Measurements from ENCODE around the gene ANGPTL8. TPM values are rescaled to one million over a fixed set of nuclear protein-coding genes. Genes with fewer than 3 reads are reported as not detected.

Gene ANGPTL8
- total and polyA plus RNA-seq, 9 of the 15 experiments (the other 6 are each of a cell fraction or from before 2014, with no cell fraction given) = not detected

DNA sequence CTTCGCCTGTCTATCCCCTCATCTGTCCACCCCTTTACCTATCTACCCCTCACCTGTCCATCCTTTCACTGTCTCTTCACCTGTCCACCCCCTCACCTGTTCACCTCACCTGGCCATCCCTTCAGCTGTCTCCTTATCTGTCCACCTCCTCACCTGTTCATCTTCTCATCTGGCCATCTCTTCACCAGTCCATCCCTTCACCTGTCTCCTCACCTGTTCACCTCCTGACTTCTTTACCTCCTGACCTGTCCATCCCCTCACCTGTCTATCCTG, 28.8 kb upstream of the ANGPTL8 start:
- Histone ChIP-seq H3K4me3 (no peak overlapping the region), H3K36me3 (ENCODE audit: control insufficient read depth, insufficient read depth, low read length) (no peaks in the 10 kb centered on the region), H3K9me1 (ENCODE audit: control insufficient read depth, insufficient read depth, low read length) (no peaks in the 10 kb centered on the region), H3K4me1 (replicated peaks in 1 of 2; ENCODE audit: control insufficient read depth in 2 of 2, insufficient read depth in 2 of 2, low read length in 2 of 2) (0 out of 5 replicates have a peak, but pooled peaks cover 0 to 9% of the 10 kb centered on the region in 2 experiments), H3K27ac (ENCODE audit: extremely low read depth, low read depth, low read length) (no peak overlapping the region), H4K20me1 (replicated peaks; ENCODE audit: control insufficient read depth, insufficient read depth, low read length) (no peaks in the 10 kb centered on the region), H3K9ac (ENCODE audit: insufficient read depth in 1 of 2, low read depth in 2 of 2, low read length in 2 of 2) (no peak overlapping the region), H3K4me2 (ENCODE audit: insufficient read depth, low read length) (no peak overlapping the region), H3K27me3 (ENCODE audit: control insufficient read depth in 2 of 2, insufficient read depth in 2 of 2, low read length in 2 of 2) (no peaks in the 10 kb centered on the region), H3K9me3 (replicated peaks; ENCODE audit: control insufficient read depth, insufficient read depth, low read depth, low read length) (no peaks in the 10 kb centered on the region), H2AFZ (ENCODE audit: low read depth, low read length) (no peak overlapping the region), H3K79me2 (ENCODE audit: control insufficient read depth, insufficient read depth, low read length) (no peaks in the 10 kb centered on the region)
- ATAC-seq (no peak), FAIRE-seq (no peak), DNase-seq (ENCODE audit: extremely low read depth in 1 of 4, low spot score in 3 of 4) (no peak)
- in situ Hi-C loops (cut with MboI) = no loop called here
- no TSS peak for BruUV-seq (replicated peaks)
- intact Hi-C loops (cut with micrococcal nuclease) = no loop called here
- POLR2A ChIA-PET = no interaction called here
- peak; percentile 81 for TF ChIP-seq ZEB2 (IDR thresholded peaks at IDR 0.05)
- TF ChIP-seq, protein P1, sequence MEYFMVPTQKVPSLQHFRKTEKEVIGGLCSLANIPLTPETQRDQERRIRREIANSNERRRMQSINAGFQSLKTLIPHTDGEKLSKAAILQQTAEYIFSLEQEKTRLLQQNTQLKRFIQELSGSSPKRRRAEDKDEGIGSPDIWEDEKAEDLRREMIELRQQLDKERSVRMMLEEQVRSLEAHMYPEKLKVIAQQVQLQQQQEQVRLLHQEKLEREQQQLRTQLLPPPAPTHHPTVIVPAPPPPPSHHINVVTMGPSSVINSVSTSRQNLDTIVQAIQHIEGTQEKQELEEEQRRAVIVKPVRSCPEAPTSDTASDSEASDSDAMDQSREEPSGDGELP (CRISPR knock-in tag; IDR thresholded peaks at IDR 0.05; ENCODE audit: borderline replicate concordance) = no peak
- 0% methylated on average over 1 of the region's 1 CpG for WGBS (ENCODE audit: insufficient coverage, low coverage, missing lambda C conversion rate)
- CTCF ChIA-PET (ENCODE audit: low intra/inter-chr PET ratio) = no interaction called here

DNA sequence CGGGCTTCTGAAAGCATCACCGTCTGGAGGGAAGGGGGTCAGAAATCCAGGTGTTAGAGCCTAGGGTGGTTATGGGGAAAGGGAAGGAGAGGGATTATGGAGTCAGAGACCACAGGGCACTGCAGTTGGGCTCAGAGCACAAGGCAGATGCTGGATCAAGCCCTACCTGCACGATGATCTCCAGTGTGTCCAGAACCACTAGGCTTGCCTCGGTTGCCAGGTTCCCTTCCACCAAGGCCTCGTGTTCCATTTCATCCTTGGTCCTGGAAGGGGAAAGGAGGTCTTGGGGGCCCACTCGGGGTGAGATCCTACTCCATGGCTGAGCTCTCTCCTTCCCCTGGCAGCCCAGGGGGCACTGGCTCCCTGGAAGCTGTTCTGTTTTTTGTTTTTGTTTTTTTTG, 25.0 kb upstream of the ANGPTL8 start:
- BruUV-seq (replicated peaks) = no TSS peak
- Histone ChIP-seq H3K9me1 (ENCODE audit: control insufficient read depth, insufficient read depth, low read length) (no peaks in the 10 kb centered on the region), H3K4me1 (replicated peaks in 1 of 2; ENCODE audit: control insufficient read depth in 2 of 2, insufficient read depth in 2 of 2, low read length in 2 of 2) (peaks cover 0 to 7% of the 10 kb centered on the region in 2 experiments; a peak in 1 of 5 replicates), H3K36me3 (ENCODE audit: control insufficient read depth, insufficient read depth, low read length) (no peaks in the 10 kb centered on the region), H3K79me2 (ENCODE audit: control insufficient read depth, insufficient read depth, low read length) (no peaks in the 10 kb centered on the region), H3K9ac (ENCODE audit: insufficient read depth in 1 of 2, low read depth in 2 of 2, low read length in 2 of 2) (no peak overlapping the region), H3K9me3 (replicated peaks; ENCODE audit: control insufficient read depth, insufficient read depth, low read depth, low read length) (no peaks in the 10 kb centered on the region), H4K20me1 (replicated peaks; ENCODE audit: control insufficient read depth, insufficient read depth, low read length) (no peaks in the 10 kb centered on the region), H3K27me3 (ENCODE audit: control insufficient read depth in 2 of 2, insufficient read depth in 2 of 2, low read length in 2 of 2) (no peaks in the 10 kb centered on the region), H2AFZ (ENCODE audit: low read depth, low read length) (no peak overlapping the region), H3K4me2 (ENCODE audit: insufficient read depth, low read length) (no peak overlapping the region), H3K27ac (ENCODE audit: extremely low read depth, low read depth, low read length) (no peak overlapping the region), H3K4me3 (no peak overlapping the region)
- 18% methylated on average over 4 of the region's 6 CpGs for WGBS (ENCODE audit: insufficient coverage, low coverage, missing lambda C conversion rate)
- no peak for FAIRE-seq
- intact Hi-C loops (cut with micrococcal nuclease) = no loop called here
- no peak for DNase-seq (ENCODE audit: extremely low read depth in 1 of 4, low spot score in 3 of 4)
- ATAC-seq = no peak
- in situ Hi-C loops (cut with MboI) = no loop called here
- CTCF ChIA-PET (ENCODE audit: low intra/inter-chr PET ratio) = no interaction called here
- POLR2A ChIA-PET = no interaction called here
- TF ChIP-seq RCOR1 (IDR thresholded peaks at IDR 0.05; ENCODE audit: borderline replicate concordance in 1 of 2, low read depth in 2 of 2, low read length in 2 of 2) (no peak), ZNF408 (CRISPR knock-in tag; IDR thresholded peaks at IDR 0.05; ENCODE audit: low read depth) (no peak), CBFA2T2 (conservative IDR thresholded peaks at IDR 0.05) (no peak), TRIM28 (IDR thresholded peaks at IDR 0.05) (no peak), MAFF (IDR thresholded peaks at IDR 0.05; ENCODE audit: low read length) (no peak), TCFL5 (CRISPR knock-in tag; conservative IDR thresholded peaks at IDR 0.05) (no peak), ZNF174 (CRISPR knock-in tag; IDR thresholded peaks at IDR 0.05) (no peak)
- TF ChIP-seq, protein P2, sequence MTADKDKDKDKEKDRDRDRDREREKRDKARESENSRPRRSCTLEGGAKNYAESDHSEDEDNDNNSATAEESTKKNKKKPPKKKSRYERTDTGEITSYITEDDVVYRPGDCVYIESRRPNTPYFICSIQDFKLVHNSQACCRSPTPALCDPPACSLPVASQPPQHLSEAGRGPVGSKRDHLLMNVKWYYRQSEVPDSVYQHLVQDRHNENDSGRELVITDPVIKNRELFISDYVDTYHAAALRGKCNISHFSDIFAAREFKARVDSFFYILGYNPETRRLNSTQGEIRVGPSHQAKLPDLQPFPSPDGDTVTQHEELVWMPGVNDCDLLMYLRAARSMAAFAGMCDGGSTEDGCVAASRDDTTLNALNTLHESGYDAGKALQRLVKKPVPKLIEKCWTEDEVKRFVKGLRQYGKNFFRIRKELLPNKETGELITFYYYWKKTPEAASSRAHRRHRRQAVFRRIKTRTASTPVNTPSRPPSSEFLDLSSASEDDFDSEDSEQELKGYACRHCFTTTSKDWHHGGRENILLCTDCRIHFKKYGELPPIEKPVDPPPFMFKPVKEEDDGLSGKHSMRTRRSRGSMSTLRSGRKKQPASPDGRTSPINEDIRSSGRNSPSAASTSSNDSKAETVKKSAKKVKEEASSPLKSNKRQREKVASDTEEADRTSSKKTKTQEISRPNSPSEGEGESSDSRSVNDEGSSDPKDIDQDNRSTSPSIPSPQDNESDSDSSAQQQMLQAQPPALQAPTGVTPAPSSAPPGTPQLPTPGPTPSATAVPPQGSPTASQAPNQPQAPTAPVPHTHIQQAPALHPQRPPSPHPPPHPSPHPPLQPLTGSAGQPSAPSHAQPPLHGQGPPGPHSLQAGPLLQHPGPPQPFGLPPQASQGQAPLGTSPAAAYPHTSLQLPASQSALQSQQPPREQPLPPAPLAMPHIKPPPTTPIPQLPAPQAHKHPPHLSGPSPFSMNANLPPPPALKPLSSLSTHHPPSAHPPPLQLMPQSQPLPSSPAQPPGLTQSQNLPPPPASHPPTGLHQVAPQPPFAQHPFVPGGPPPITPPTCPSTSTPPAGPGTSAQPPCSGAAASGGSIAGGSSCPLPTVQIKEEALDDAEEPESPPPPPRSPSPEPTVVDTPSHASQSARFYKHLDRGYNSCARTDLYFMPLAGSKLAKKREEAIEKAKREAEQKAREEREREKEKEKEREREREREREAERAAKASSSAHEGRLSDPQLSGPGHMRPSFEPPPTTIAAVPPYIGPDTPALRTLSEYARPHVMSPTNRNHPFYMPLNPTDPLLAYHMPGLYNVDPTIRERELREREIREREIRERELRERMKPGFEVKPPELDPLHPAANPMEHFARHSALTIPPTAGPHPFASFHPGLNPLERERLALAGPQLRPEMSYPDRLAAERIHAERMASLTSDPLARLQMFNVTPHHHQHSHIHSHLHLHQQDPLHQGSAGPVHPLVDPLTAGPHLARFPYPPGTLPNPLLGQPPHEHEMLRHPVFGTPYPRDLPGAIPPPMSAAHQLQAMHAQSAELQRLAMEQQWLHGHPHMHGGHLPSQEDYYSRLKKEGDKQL (CRISPR knock-in tag; IDR thresholded peaks at IDR 0.05; ENCODE audit: borderline replicate concordance) = no peak
- TF ChIP-seq, protein P3, sequence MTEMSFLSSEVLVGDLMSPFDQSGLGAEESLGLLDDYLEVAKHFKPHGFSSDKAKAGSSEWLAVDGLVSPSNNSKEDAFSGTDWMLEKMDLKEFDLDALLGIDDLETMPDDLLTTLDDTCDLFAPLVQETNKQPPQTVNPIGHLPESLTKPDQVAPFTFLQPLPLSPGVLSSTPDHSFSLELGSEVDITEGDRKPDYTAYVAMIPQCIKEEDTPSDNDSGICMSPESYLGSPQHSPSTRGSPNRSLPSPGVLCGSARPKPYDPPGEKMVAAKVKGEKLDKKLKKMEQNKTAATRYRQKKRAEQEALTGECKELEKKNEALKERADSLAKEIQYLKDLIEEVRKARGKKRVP (CRISPR knock-in tag; IDR thresholded peaks at IDR 0.05) = no peak

Measured in K562 (cell line).